ENCODE results near the gene MGST1. TPM values are rescaled to one million over a fixed set of nuclear protein-coding genes. Genes with fewer than 3 reads are reported as not detected.
A peak's percentile ranks its signal among the peaks of the same experiment; 100 is the strongest.

The MGST1 gene, protein sequence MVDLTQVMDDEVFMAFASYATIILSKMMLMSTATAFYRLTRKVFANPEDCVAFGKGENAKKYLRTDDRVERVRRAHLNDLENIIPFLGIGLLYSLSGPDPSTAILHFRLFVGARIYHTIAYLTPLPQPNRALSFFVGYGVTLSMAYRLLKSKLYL
- total RNA-seq (ENCODE audit: low replicate concordance): 175 and 238 TPM in 2 replicates

- Mint-ChIP-seq H3K4me3 (peak within 1 kb of the TSS; percentile 93), H3K27me3 (ENCODE audit: insufficient read depth, low read depth) (peaks cover 8% of the 10 kb centered on the region), H3K36me3 (peaks cover 9% of the 10 kb centered on the region), H3K9me3 (peaks cover 10% of the 10 kb centered on the region), H3K27ac (peak within 1 kb of the TSS; percentile 96), H3K4me1 (peaks cover 63% of the 10 kb centered on the region)
- no peaks in the 10 kb centered on the region for H3K27me3 ChIP-seq
- H3K27ac ChIP-seq: peak within 1 kb of the TSS; percentile 86
- H4K20me1 ChIP-seq (ENCODE audit: low read depth): peaks cover 24% of the 10 kb centered on the region
- no peaks in the 10 kb centered on the region for H3K36me3 ChIP-seq
- peak within 1 kb of the TSS; percentile 57 for H3K9ac ChIP-seq
- peaks cover 57% of the 10 kb centered on the region for H3K4me1 ChIP-seq
- no peaks in the 10 kb centered on the region for H3K9me3 ChIP-seq (ENCODE audit: low read depth)
- H2AFZ ChIP-seq (replicated peaks): peak within 1 kb of the TSS; percentile 69
- peak; percentile 96 for DNase-seq (ENCODE audit: low spot score)
- TF ChIP-seq CTCF (IDR thresholded peaks at IDR 0.05): no peak
- TF ChIP-seq EZH2phosphoT487 (IDR thresholded peaks at IDR 0.05): no peak
- no peak for TF ChIP-seq EZH2 (IDR thresholded peaks at IDR 0.05)
- peak within 1 kb of the TSS; percentile 77 for H3K4me3 ChIP-seq
- peaks cover 32% of the 10 kb centered on the region for H3F3A ChIP-seq (ENCODE audit: low read depth)
- H3K79me2 ChIP-seq (ENCODE audit: low read depth): peaks cover 52% of the 10 kb centered on the region
- peak within 1 kb of the TSS; percentile 99 for H3K4me2 ChIP-seq
Observed at GRCh38 chr12:16347391-16348298, at the start of gene MGST1. TSS of gene MGST1 (plus strand) at chr12:16347645. CDS start at chr12:16354253, 6,608 bp downstream.

GRCh38 chr12:16299403-16299802 lies 48.0 kb upstream of the MGST1 start:
- Histone ChIP-seq H3K9ac (no peak overlapping the region), H3K27ac (no peak overlapping the region), H3K9me3 (ENCODE audit: low read depth) (no peaks in the 10 kb centered on the region), H3K4me1 (no peaks in the 10 kb centered on the region), H3K36me3 (no peaks in the 10 kb centered on the region), H3K4me2 (no peak overlapping the region), H2AFZ (replicated peaks) (no peak overlapping the region), H3K4me3 (no peak overlapping the region), H4K20me1 (ENCODE audit: low read depth) (no peaks in the 10 kb centered on the region), H3K27me3 (no peaks in the 10 kb centered on the region), H3F3A (ENCODE audit: low read depth) (no peaks in the 10 kb centered on the region), H3K79me2 (ENCODE audit: low read depth) (no peaks in the 10 kb centered on the region)
- no peaks in the 10 kb centered on the region for H3K36me3 Mint-ChIP-seq
- peaks cover 3% of the 10 kb centered on the region for H3K27me3 Mint-ChIP-seq (ENCODE audit: insufficient read depth, low read depth)
- H3K4me1 Mint-ChIP-seq: no peaks in the 10 kb centered on the region
- no peak for DNase-seq (ENCODE audit: low spot score)
- no peak overlapping the region for H3K27ac Mint-ChIP-seq
- TF ChIP-seq EZH2phosphoT487 (IDR thresholded peaks at IDR 0.05): no peak
- TF ChIP-seq EZH2 (IDR thresholded peaks at IDR 0.05): no peak
- no peak for TF ChIP-seq CTCF (IDR thresholded peaks at IDR 0.05)
- H3K9me3 Mint-ChIP-seq: no peaks in the 10 kb centered on the region
- H3K4me3 Mint-ChIP-seq: no peak overlapping the region

DNA sequence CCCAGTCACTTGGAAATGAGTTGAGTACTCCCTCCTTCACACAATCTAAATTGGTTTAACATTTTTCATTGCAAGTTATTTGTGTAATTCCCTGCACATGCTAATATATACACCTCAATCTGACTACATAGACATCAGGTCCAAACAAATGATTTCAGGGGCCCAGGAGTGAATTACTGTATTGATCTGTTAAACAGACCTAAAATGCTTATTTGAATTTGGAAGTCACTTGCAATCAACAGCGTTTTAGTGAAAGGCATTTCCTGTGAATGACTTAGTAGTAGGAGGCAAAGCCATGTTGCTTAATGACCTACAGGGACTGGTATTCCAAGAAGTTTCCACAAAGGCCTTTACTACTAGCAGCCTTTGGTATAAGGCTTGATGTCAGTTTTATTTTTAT lies 47.3 kb upstream of the MGST1 start:
- peaks cover 3% of the 10 kb centered on the region for H3K27me3 Mint-ChIP-seq (ENCODE audit: insufficient read depth, low read depth)
- Histone ChIP-seq H3K9ac (no peak overlapping the region), H3K27ac (no peak overlapping the region), H3K79me2 (ENCODE audit: low read depth) (no peaks in the 10 kb centered on the region), H3K36me3 (no peaks in the 10 kb centered on the region), H3F3A (ENCODE audit: low read depth) (no peaks in the 10 kb centered on the region), H3K9me3 (ENCODE audit: low read depth) (no peaks in the 10 kb centered on the region), H2AFZ (replicated peaks) (no peak overlapping the region), H3K4me2 (no peak overlapping the region), H3K4me1 (no peaks in the 10 kb centered on the region), H3K4me3 (no peak overlapping the region), H3K27me3 (no peaks in the 10 kb centered on the region), H4K20me1 (ENCODE audit: low read depth) (no peaks in the 10 kb centered on the region)
- H3K9me3 Mint-ChIP-seq: no peaks in the 10 kb centered on the region
- H3K4me1 Mint-ChIP-seq: no peaks in the 10 kb centered on the region
- H3K4me3 Mint-ChIP-seq: no peak overlapping the region
- no peak for DNase-seq (ENCODE audit: low spot score)
- H3K36me3 Mint-ChIP-seq: no peaks in the 10 kb centered on the region
- TF ChIP-seq EZH2 (IDR thresholded peaks at IDR 0.05) (no peak), CTCF (IDR thresholded peaks at IDR 0.05) (no peak), EZH2phosphoT487 (IDR thresholded peaks at IDR 0.05) (no peak)
- H3K27ac Mint-ChIP-seq: no peak overlapping the region
